H1 (cell line): ENCODE results near the gene UBE2Q2.

Experiments
- CBX5 ChIP-seq: fragments of 300-800, 300-1000 bp; sonication (generic); IDR thresholded peaks from 2 replicates; pipeline ENCODE4 v1.7.1; 2016; ENCODE audit warnings: antibody characterized with exemption, low read length, low read depth
- CHD1 ChIP-seq: IDR thresholded peaks from 2 replicates; pipeline ENCODE4 v1.6.1; 2012; ENCODE audit warnings: low read depth, low read length, improper control_type of control experiment
- CREB1 ChIP-seq: IDR thresholded peaks from 2 replicates; pipeline ENCODE4 v1.6.1; 2012; ENCODE audit warnings: inconsistent platforms
- EZH2 ChIP-seq: fragments of 200-600 bp; sonication (generic); IDR thresholded peaks from 2 replicates; pipeline ENCODE4 v1.7.1; 2012; ENCODE audit warnings: low read depth, mild to moderate bottlenecking, moderate library complexity, low read length, inconsistent platforms; ENCODE audit not compliant: severe bottlenecking
- PHF8 ChIP-seq: fragments of 200-600 bp; sonication (generic); conservative IDR thresholded peaks from 2 replicates; pipeline ENCODE4 v1.7.1; 2012; ENCODE audit warnings: low read depth, mild to moderate bottlenecking, inconsistent platforms, low read length, moderate library complexity
- POLR2A ChIP-seq, 2 experiments: IDR thresholded peaks; 1 replicate in 1 of 2; 2 replicates in 1 of 2; pipeline ENCODE4 v1.6.1; 2011; ENCODE audit warnings: low read depth in 2 of 2, low read length in 2 of 2, mild to moderate bottlenecking in 2 of 2; ENCODE audit errors: control extremely low read depth in 1 of 2
- POLR2AphosphoS5 ChIP-seq: IDR thresholded peaks from 2 replicates; pipeline ENCODE4 v1.6.1; 2011; ENCODE audit warnings: low read depth, low read length
- RAD21 ChIP-seq, 2 experiments: IDR thresholded peaks in 1 of 2; conservative IDR thresholded peaks in 1 of 2; 2 replicates each; pipeline ENCODE4 v1.6.1; 2011; ENCODE audit warnings: low read depth in 2 of 2, low read length in 2 of 2, improper control_type of control experiment in 1 of 2, inconsistent platforms in 1 of 2, mild to moderate bottlenecking in 1 of 2, moderate library complexity in 1 of 2
- SIN3A ChIP-seq, 2 experiments: IDR thresholded peaks in 1 of 2; conservative IDR thresholded peaks in 1 of 2; 2 replicates each; pipeline ENCODE4 v1.6.1; 2011 to 2012; ENCODE audit warnings: low read length in 2 of 2, improper control_type of control experiment in 1 of 2, low read depth in 1 of 2, mild to moderate bottlenecking in 1 of 2
- SUZ12 ChIP-seq: fragments of 200-600 bp; sonication (generic); IDR thresholded peaks from 2 replicates; pipeline ENCODE4 v1.6.1; 2012; ENCODE audit warnings: mild to moderate bottlenecking, inconsistent platforms, low read length, moderate library complexity, mixed read lengths
- TAF1 ChIP-seq: IDR thresholded peaks from 2 replicates; pipeline ENCODE4 v1.6.1; 2011; ENCODE audit warnings: mild to moderate bottlenecking, low read depth, low read length
- TF ChIP-seq, protein P1 (sequence below), 3 experiments: IDR thresholded peaks; 1 replicate in 2 of 3; 2 replicates in 1 of 3; pipeline versions ENCODE4 v1.5.1 to v1.6.1; 2011; ENCODE audit warnings: low read length in 3 of 3, mild to moderate bottlenecking in 3 of 3, inconsistent platforms in 2 of 3, low read depth in 1 of 3, moderate library complexity in 1 of 3; ENCODE audit not compliant: insufficient read depth in 1 of 3; ENCODE audit errors: control extremely low read depth in 1 of 3

DNA sequence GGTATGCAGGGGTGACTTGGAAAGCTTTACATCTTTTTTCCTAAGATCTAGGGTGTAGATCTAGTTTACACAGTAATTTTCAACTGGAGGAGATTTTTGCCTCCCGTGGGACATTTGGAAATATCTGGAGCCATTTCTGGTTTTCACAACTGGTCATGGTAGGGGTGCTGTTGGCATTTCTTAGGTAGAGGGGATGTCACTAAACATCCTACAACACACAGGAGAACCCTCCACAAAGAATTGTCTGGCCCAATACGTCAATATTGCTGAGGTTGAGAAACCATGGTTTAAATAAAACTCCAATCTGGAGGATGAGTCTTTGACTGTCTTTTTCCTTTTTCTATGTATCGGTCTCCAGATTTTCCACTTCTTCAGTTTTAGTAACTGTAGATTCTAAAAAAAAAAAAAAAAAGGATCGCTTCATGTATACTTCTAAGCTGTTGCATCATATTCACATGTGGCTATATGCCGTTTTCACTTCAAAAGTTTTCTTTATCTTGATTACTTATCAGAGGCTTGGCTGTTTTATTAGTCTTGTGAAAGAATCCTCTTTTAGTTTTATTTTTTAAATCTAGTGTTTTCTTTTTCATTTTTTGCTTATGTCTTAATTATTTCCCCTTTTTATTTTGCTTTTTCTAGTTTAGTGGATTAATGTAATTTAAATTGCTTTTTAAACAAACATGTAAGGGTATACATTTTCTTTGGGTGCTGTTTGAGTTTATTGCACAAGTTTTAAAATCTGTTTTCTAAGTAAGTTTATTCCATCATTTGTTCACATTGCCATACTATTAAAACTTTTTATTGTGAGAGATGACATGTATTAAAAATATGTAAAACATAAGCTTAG lies 21.2 kb downstream of the UBE2Q2 start:
- no peak for TF ChIP-seq EZH2
- TF ChIP-seq, protein P1, sequence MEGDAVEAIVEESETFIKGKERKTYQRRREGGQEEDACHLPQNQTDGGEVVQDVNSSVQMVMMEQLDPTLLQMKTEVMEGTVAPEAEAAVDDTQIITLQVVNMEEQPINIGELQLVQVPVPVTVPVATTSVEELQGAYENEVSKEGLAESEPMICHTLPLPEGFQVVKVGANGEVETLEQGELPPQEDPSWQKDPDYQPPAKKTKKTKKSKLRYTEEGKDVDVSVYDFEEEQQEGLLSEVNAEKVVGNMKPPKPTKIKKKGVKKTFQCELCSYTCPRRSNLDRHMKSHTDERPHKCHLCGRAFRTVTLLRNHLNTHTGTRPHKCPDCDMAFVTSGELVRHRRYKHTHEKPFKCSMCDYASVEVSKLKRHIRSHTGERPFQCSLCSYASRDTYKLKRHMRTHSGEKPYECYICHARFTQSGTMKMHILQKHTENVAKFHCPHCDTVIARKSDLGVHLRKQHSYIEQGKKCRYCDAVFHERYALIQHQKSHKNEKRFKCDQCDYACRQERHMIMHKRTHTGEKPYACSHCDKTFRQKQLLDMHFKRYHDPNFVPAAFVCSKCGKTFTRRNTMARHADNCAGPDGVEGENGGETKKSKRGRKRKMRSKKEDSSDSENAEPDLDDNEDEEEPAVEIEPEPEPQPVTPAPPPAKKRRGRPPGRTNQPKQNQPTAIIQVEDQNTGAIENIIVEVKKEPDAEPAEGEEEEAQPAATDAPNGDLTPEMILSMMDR (IDR thresholded peaks at IDR 0.05; ENCODE audit: control extremely low read depth in 1 of 3, insufficient read depth in 1 of 3, low read depth in 1 of 3, low read length in 3 of 3), result no peak
- no peak for TF ChIP-seq POLR2A (IDR thresholded peaks at IDR 0.05; ENCODE audit: control extremely low read depth in 1 of 2, low read depth in 2 of 2, low read length in 2 of 2)
- TF ChIP-seq POLR2AphosphoS5, result no peak
- TF ChIP-seq CBX5, result no peak
- no peak for TF ChIP-seq CREB1
- TF ChIP-seq PHF8, result no peak
- no peak for TF ChIP-seq SIN3A (conservative IDR thresholded peaks at IDR 0.05 in 1 of 2, IDR thresholded peaks at IDR 0.05 in 1 of 2; ENCODE audit: low read depth in 1 of 2, low read length in 2 of 2)
- no peak for TF ChIP-seq RAD21 (IDR thresholded peaks at IDR 0.05 in 1 of 2, conservative IDR thresholded peaks at IDR 0.05 in 1 of 2; ENCODE audit: low read depth in 2 of 2, low read length in 2 of 2)
- no peak for TF ChIP-seq CHD1
- TF ChIP-seq SUZ12, result no peak
- TF ChIP-seq TAF1, result no peak
